ENCODE measurements around the gene ITGAE.

ITGAE gene

GRCh38 chr17:3818786-3819185, 17.8 kb upstream of the ITGAE start:
- no peak for DNase-seq (ENCODE audit: low read depth, low spot score)

- no peak for DNase-seq (ENCODE audit: low read depth, low spot score)
Observed at GRCh38 chr17:3817851-3818605, 17.0 kb upstream of the ITGAE start.

- no peak for DNase-seq (ENCODE audit: low read depth, low spot score)
Observed at GRCh38 chr17:3815925-3816324, 14.9 kb upstream of the ITGAE start.

GRCh38 chr17:3815122-3815521, 14.1 kb upstream of the ITGAE start:
- DNase-seq (ENCODE audit: low read depth, low spot score): no peak

GRCh38 chr17:3814361-3814760, 13.4 kb upstream of the ITGAE start:
- DNase-seq (ENCODE audit: low read depth, low spot score): no peak

- DNase-seq (ENCODE audit: low read depth, low spot score): no peak
Observed at GRCh38 chr17:3813171-3813570, 12.2 kb upstream of the ITGAE start.

GRCh38 chr17:3812771-3813170, 11.8 kb upstream of the ITGAE start:
- no peak for DNase-seq (ENCODE audit: low read depth, low spot score)

- no peak for DNase-seq (ENCODE audit: low read depth, low spot score)
Observed at GRCh38 chr17:3812284-3812683, 11.3 kb upstream of the ITGAE start.

- no peak for DNase-seq (ENCODE audit: low read depth, low spot score)
Observed at GRCh38 chr17:3810019-3810418, 9.0 kb upstream of the ITGAE start.

GRCh38 chr17:3809135-3809534, 8.1 kb upstream of the ITGAE start:
- DNase-seq (ENCODE audit: low read depth, low spot score): no peak

- no peak for DNase-seq (ENCODE audit: low read depth, low spot score)
Observed at GRCh38 chr17:3808701-3809100, 7.7 kb upstream of the ITGAE start.

- no peak for DNase-seq (ENCODE audit: low read depth, low spot score)
Observed at GRCh38 chr17:3805581-3805980, 4.6 kb upstream of the ITGAE start.

- DNase-seq (ENCODE audit: low read depth, low spot score): no peak
Observed at GRCh38 chr17:3804503-3804931, 3.5 kb upstream of the ITGAE start.

GRCh38 chr17:3803308-3803640, 2.3 kb upstream of the ITGAE start:
- no peak for DNase-seq (ENCODE audit: low read depth, low spot score)

GRCh38 chr17:3802461-3803307, 1.7 kb upstream of the ITGAE start:
- peak; percentile 26 for DNase-seq (ENCODE audit: low read depth, low spot score)

- DNase-seq (ENCODE audit: low read depth, low spot score): no peak
Observed at GRCh38 chr17:3801792-3802191, 804 bp upstream of the ITGAE start.

GRCh38 chr17:3801347-3801746, 359 bp upstream of the ITGAE start:
- no peak for DNase-seq (ENCODE audit: low read depth, low spot score)

- no peak for DNase-seq (ENCODE audit: low read depth, low spot score)
Observed at GRCh38 chr17:3799181-3799945, 1.6 kb downstream of the ITGAE start.

GRCh38 chr17:3798273-3799180, 2.5 kb downstream of the ITGAE start:
- DNase-seq (ENCODE audit: low read depth, low spot score): no peak

- no peak for DNase-seq (ENCODE audit: low read depth, low spot score)
Observed at GRCh38 chr17:3796822-3797170, 4.2 kb downstream of the ITGAE start.

- no peak for DNase-seq (ENCODE audit: low read depth, low spot score)
Observed at GRCh38 chr17:3796110-3796821, 4.7 kb downstream of the ITGAE start.
